Heart right ventricle (tissue), 16 donors: ENCODE results near the gene RBMS3. TPM values are rescaled to one million over a fixed set of nuclear protein-coding genes. Genes with fewer than 3 reads are reported as not detected.

Experiments
- ATAC-seq, 8 donors: fragments of 200-7000 bp; cut with Tn5 transposase; one replicate each; pipeline ENCODE4 v1.9.1; 2020; ENCODE audit warnings: mild to moderate bottlenecking in 8 of 8, moderate library complexity in 8 of 8, moderate number of reproducible peaks in 1 of 8
- DNase-seq, 2 donors: peaks; one replicate each; pipeline ENCODE4 v3.0.0-alpha.2; 2020
- H3K27ac ChIP-seq, 10 donors: fragments of 200-600 bp; sonication (generic) in 2 of 10; one replicate each; pipeline versions ENCODE4 v1.5.0 to v1.8.0; 2020 to 2022; ENCODE audit warnings: mild to moderate bottlenecking in 3 of 10
- H3K27me3 ChIP-seq, 7 donors: fragments of 200-600 bp; one replicate each; pipeline ENCODE4 v1.8.0; 2021 to 2022; ENCODE audit warnings: mild to moderate bottlenecking in 2 of 7
- H3K36me3 ChIP-seq, 9 donors: fragments of 200-600 bp; sonication (generic) in 1 of 9; one replicate each; pipeline versions ENCODE4 v1.5.0 to v1.8.0; 2020 to 2022; ENCODE audit warnings: mild to moderate bottlenecking in 2 of 9
- H3K4me1 ChIP-seq, 9 donors: fragments of 200-600 bp; sonication (generic) in 1 of 9; one replicate each; pipeline versions ENCODE4 v1.5.0 to v1.8.0; 2020 to 2022; ENCODE audit warnings: mild to moderate bottlenecking in 4 of 9
- H3K4me3 ChIP-seq, 10 donors: fragments of 200-600 bp; sonication (generic) in 2 of 10; one replicate each; pipeline versions ENCODE4 v1.5.0 to v1.8.0; 2020 to 2022; ENCODE audit warnings: mild to moderate bottlenecking in 7 of 10, moderate library complexity in 2 of 10
- H3K9me3 ChIP-seq, 11 donors: fragments of 200-600 bp in 10 of 11; sonication (generic) in 2 of 11; one replicate each; pipeline versions ENCODE4 v1.5.0 to v1.8.0; 2013 to 2022; ENCODE audit warnings: mild to moderate bottlenecking in 2 of 11, control low read depth in 1 of 11, moderate library complexity in 1 of 11
- CTCF ChIP-seq, 9 donors: fragments of 200-600 bp; sonication (generic) in 2 of 9; IDR thresholded peaks; one replicate each; pipeline versions ENCODE4 v1.5.0 to v1.8.0; 2021 to 2022; ENCODE audit warnings: antibody characterized with exemption in 9 of 9, mild to moderate bottlenecking in 5 of 9, moderate library complexity in 1 of 9
- WGBS, 2 donors: extraction: QIAGEN DNeasy Blood & Tissue Kit; methylation state at CpG; one replicate each; pipeline ENCODE4 v1.1.7; 2013; ENCODE audit warnings: inconsistent platforms in 1 of 2; 5-methylcytosine and 5-hydroxymethylcytosine counted together
- intact Hi-C, 10 donors: fragments of 100-400 bp; cut with DNase I; formaldehyde crosslinking; loops; one replicate each; pipeline versions ENCODE4 v1.11.1 to v1.14.2; 2022
- polyA plus RNA-seq, 2 donors: library from polyadenylated mRNA; stranded (reverse); fragments of 200-250 nt; gene quantifications; one replicate each; pipeline ENCODE4 v1.2.3, GENCODE V29; 2013
- total RNA-seq, 10 donors: library from RNA; stranded (reverse); fragmentation: NEBNext Ultra II Directional in 3 of 10; extraction: Animal tissue kit (Norgen Biotek cat#: 25700) in 3 of 10; gene quantifications; one replicate each; pipeline versions ENCODE4 v1.2.1 to v1.2.4, GENCODE V29; 2021 to 2023
- donor health status: Arrhythmogenic right ventricular cardiomyopathy.
- donor health status: ischemic (EF 13 %, LVEDD 7.1; RV severe dilation, severe dysfunction).
- donor health status: healthy with polysubstance abuse.
- donor health status: DM: no; HTN: yes; CAD: no.
- donor health status: DM: no; HTN: no; CAD: no.
- donor health status: ischemic (EF 25% LVEDD 6.9; RV normal size, moderate dysfunction).
- donor health status: ischemic (EF 25% LVEDD 5.7; RV mildly dilated, moderate dysfunction).
- donor health status: healthy.
- donor health status: DM: yes; HTN: yes; CAD: no.
- donor health status: Ischemic cardiomyopathy.
- donor health status: ischemic (EF 35%, LVEDD 5.7; RV mildly dilated, moderate dysfunction).
- donor health status: nonischemic (EF 11% LVEDD 7.7; RV severe dilation, severe dysfunction).
- donor health status: DM: yes; HTN: yes; CAD: no.
- donor health status: PGD.
- donor health status: ischemic (EF 29% LVEDD 5.4; RV normal size, mild dysfunction).
- donor health status: nonischemic (EF 23%, LVEDD 6.1; RV moderate dilation, normal function).

RBMS3 gene
- total and polyA plus RNA-seq, 12 donors: 3.2 to 41.1 (median 26.4) TPM

- WGBS, 2 donors: 81 to 83% methylated on average over 2 of the region's 2 CpGs
- intact Hi-C loops: loop anchor here in 4 of 10 donors (5.0 to 10.0 kb wide), 5 partner anchors 54 to 416 kb away; partner anchors contain the start of gene RBMS3 (in 2 of the 4)
- ATAC-seq (no peak), DNase-seq (no peak)
- Histone ChIP-seq H3K9me3 (peaks cover 0 to 15% (median 0%) of the 10 kb centered on the region in 11 donors), H3K27ac (peak overlapping the region in 1 of 10 donors; percentile 11), H3K4me3 (no peak overlapping the region), H3K4me1 (peaks cover 3 to 47% (median 39%) of the 10 kb centered on the region in 9 donors), H3K36me3 (peaks cover 0 to 17% (median 5%) of the 10 kb centered on the region in 9 donors), H3K27me3 (no peaks in the 10 kb centered on the region)
- TF ChIP-seq CTCF (IDR thresholded peaks at IDR 0.05): no peak
These were observed 417.1 kb downstream of the RBMS3 start for GRCh38 chr3:29697989-29698388.

GRCh38 chr3:29700256-29700655, 419.4 kb downstream of the RBMS3 start:
- peaks cover 3 to 30% (median 18%) of the 10 kb centered on the region in 9 donors for H3K4me1 ChIP-seq
- H3K27ac ChIP-seq: no peak overlapping the region
- ATAC-seq (no peak), DNase-seq (no peak)
- H3K4me3 ChIP-seq: no peak overlapping the region
- 96 to 99% methylated on average over 2 of the region's 2 CpGs for WGBS, 2 donors
- H3K36me3 ChIP-seq: peaks cover 0 to 25% (median 5%) of the 10 kb centered on the region in 9 donors
- no peak for TF ChIP-seq CTCF (IDR thresholded peaks at IDR 0.05)
- intact Hi-C loops: no loop called here
- peaks cover 0 to 15% (median 0%) of the 10 kb centered on the region in 11 donors for H3K9me3 ChIP-seq
- no peaks in the 10 kb centered on the region for H3K27me3 ChIP-seq

GRCh38 chr3:29701326-29701983, 420.6 kb downstream of the RBMS3 start:
- WGBS, 2 donors: 94 to 97% methylated on average over 41 of the region's 41 CpGs
- no peak overlapping the region for H3K4me3 ChIP-seq
- peak in 1 of 2 donors; percentile 9 for DNase-seq

More at GRCh38 chr3:29701326-29701983, 420.6 kb downstream of the RBMS3 start:
- intact Hi-C loops: no loop called here
- Histone ChIP-seq H3K27me3 (no peaks in the 10 kb centered on the region), H3K27ac (no peak overlapping the region), H3K36me3 (peaks cover 0 to 25% (median 5%) of the 10 kb centered on the region in 9 donors), H3K9me3 (peaks cover 0 to 15% (median 0%) of the 10 kb centered on the region in 11 donors), H3K4me1 (peaks cover 0 to 26% (median 9%) of the 10 kb centered on the region in 9 donors)
- no peak for TF ChIP-seq CTCF (IDR thresholded peaks at IDR 0.05)
- peak in 3 of 8 donors; percentile 11 to 71 (median 20) for ATAC-seq
